HL-60/S4 treated with phorbol 12-myristate 13-acetate at 8.2 ng/mL for 4 days and 3 days (cell line): ENCODE data around the gene LRRC14B.
"Not testable (repeated sequence)": the region's sequence is repeated elsewhere in the genome, so short reads cannot be mapped to it uniquely, and the experiment has no call there.

ENCODE experiments used
- in situ Hi-C: fragments of 300-500 bp; cut with MboI; formaldehyde crosslinking; loops from 2 replicates; pipeline ENCODE4 v1.15.0; 2022; ENCODE audit warnings: low sequenced_read_pairs

LRRC14B gene

DNA sequence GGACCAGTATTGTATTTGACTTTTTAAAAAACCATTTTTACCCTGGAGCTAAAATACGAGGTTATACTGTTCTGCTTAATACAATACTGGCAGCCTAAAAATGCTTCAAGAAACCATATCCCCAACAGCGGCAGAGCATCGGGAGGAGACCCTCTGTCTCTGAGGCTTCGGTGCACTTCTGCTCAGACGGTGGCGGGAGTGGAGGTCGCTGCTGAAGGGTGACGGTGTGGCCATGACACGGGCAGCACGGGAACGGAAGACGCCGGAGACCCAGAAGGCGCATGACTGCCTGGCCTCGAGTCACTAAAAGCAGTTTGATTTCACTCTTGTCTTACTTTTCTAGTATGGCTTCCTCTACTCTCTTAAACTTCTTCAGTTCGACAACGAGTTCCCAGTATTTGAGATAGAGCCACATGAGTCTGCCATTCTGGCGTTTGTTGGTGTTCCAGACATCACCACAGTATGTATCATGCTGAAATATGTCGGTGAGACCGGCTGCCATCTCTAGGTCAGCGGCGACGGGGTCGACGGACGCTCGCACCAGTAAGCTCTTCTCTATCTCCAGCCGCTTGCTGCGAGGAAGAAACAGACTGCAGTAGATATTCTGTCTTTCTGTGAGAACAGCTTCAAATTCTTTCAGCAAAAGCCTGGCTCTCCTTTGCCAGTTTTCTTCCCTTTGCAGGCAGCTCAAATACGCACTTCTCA lies 13.8 kb downstream of the LRRC14B start:
- in situ Hi-C loops: no loop called here

DNA sequence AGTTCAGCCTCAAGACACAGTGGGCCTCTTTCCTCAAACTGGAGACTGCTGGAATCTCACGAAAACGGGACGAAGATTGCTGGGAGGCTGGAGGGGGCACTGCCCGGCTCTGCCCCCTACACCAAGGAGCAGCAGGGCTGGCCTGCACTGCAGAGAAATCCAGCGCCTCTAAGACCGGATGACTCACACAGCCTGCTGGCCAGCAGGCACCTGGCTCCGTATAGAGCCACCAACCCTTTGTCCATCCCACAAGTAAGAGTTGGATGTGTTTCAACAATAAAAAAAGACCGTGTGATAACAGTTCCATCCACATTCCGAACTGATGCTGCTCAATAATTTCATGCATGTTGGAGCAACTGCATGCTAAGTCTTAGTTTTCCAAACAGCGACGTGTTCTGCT lies 15.1 kb downstream of the LRRC14B start:
- in situ Hi-C loops: no loop called here

DNA sequence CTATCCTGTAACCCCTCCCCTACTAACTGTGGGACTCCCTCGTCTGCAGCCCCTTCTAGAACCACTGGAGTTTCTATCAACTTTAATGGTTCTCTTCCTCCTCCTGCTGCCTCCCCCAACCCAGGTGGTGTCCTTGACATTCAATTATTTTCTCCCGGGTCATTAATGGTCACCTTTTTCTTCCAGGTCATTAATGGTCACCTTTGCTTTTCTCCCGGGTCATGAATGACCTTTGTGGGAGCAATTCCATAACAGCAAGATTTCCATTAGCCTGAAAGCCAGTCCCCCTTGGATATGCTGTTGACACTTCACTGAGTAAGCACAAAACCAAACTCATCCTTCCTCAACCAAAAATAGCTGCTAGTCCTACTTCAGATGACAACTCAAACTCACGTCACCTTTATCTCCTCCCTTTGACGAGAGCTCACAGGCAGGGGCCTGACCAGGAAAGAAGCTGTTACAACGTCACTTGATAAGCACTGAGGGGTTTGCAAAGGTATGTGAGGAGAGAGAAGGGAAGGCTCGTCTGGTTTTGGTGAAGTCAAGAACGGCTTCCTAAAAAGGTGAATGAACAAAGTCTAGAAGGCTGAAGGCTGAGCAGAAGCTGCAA lies 15.7 kb downstream of the LRRC14B start:
- in situ Hi-C loops: no loop called here

DNA sequence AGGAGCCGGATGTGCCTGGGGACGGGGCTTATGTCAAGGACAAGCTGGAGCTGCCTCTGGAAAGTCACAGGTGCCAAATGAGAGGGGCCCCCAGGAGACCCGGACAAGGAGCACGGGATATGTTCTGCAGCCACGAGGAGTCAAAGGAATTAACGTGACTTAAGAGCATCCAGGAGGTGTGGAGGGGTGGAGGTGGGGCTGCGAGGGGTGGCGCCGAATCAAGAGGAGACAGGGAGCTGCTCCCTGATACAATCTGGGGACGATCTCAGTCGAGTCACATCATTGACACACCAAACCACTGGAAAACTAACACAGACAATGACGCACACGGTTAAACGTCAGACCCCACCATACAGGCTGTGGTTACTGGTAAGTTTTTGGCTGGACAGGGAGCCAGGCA lies 16.3 kb downstream of the LRRC14B start:
- in situ Hi-C loops: no loop called here

DNA sequence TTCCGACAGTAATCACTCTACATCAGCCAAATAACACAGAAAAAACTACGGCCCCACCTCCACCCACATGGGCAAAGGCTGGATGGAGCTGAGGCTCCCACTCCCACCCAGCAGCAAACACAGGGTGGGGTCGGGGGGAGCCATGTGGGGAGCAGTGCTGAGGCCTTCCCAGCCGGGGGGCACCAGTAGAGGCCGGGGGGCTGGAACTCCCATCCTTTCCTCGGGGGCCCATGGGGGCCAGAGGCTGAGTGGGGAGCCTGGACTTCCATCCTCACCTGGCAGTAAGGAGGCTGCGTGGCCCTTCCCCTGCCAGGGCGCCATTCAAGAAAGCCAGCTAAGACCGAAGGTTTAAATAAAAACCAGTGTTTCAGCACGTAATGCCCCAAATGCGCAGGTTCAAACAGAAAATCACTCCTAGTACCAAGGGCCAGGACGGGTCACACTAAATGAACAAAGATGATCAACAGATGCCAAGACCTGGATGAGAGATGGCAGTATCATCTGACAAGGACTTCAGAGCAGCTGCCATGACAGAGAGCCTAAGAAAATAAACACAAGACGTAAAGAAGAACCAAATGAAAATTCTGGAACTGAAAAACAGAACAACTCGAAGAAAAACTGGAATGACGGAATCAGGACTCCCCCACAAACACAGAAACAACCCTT lies 17.3 kb downstream of the LRRC14B start:
- in situ Hi-C loops: no loop called here

DNA sequence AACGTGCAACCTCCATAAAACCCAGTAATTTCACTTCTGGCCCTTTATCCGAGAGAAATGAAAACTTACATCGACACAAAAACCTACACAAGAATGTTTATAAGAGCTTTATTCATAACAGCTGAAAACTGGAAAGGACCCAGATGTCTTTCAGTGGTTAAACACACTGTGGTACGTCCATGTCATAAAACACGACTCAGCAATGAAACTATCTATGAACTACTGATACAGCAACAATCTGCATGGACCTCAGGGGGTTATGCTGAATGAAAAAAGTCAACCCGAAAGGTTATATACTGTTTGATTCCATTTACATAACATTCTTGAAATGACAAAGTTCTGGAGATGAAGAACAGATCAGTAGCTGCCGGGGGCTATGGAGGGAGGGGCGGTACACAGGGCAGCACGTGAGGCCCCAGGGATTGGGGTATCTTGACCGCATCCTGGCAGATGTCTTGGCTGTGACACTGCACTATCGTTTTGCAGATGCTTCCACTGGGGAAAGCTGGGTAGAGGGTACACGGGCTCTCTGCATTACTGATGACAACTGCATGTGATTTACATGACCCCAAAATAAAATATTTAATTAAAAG lies 22.6 kb downstream of the LRRC14B start:
- in situ Hi-C loops: no loop called here

DNA sequence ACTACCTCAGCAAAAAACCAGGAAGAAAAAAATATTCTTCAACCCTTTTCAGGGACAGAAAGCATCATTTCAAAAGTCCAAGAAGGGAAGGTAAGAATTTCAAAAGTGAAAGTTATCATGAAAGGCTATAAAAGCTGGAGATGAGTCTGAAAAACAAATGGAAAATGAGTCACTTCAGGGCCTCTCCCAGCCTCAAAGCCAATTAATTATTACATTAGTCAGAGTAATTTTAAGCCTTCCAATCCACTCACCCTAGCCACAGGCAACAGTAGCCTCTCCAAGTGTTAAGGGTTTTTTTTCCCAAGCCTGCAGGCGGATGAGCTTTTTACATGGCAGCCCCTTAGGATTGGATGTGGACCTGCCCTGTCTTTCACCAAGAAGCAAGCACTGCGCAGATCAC lies 24.0 kb downstream of the LRRC14B start:
- in situ Hi-C loops: not testable (repeated sequence)

DNA sequence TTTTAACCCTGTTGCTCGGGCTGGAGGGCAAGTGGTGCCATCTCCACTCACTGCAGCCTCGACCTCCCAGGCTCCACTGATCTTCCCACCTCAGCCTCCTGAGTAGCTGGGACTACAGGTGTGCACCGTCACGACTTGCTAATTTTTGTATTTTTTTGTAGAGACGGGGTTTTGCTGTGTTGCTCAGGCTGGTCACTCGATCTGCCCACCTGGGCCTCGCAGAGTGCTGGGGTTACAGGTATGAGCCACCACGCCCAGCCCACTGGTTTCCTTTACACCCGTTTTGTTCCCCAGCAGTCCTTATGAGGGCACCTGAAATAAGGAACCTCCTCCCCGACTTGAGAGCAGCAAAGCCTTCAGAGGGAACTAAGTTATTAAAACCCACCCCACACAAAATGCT lies 24.8 kb downstream of the LRRC14B start:
- in situ Hi-C loops: not testable (repeated sequence)

DNA sequence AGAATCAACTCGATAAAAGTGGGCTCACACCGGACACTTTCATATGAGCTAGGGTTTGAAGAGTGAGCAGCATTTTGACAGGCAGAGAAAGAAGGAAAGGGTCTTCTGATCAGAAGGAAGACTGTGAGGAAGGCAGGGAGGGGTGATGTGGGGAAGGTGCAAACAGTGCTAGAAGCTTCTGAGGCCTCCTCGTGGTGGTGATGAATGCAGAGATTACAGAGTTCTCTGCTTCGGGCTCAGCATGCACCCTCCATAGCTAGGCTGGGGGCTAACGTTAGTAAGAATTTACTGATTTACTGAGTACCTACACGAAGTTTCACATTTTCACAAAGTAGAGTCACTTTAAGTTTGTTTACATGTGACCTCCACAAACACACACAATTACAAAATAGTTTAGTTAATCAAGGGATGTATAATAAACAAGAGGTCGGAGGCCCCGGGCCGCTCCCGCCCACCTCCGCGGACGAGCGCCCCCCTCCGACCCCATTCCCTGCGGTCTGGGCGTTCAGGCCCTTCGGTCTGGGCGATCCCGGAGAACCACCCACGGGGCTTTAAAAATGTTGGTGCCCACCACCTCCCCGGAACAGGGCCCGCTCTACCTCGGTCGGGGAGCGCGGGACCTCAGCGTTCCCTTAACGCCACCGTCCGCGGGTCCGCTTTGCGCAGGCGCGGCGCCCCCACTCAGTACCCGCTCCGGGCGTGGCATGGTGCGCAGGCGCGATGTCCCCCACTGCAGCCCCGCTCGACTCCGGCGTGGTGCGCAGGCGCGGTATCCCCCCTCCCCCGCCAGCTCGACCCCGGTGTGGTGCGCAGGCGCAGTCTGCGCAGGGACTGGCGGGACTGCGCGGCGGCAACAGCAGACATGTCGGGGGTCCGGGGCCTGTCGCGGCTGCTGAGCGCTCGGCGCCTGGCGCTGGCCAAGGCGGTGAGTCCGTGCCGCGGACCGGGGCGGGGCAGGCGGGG lies 26.5 kb downstream of the LRRC14B start, which contains the start of the genes CCDC127 and SDHA:
CCDC127 (minus strand) TSS at position 660 of the 963 bp plus-strand sequence. CDS start 1,304 bp downstream, outside the sequence.
SDHA (plus strand) TSS at position 827 of the 963 bp plus-strand sequence; CDS start at position 863, 36 bp downstream.
- in situ Hi-C loops: not testable (repeated sequence)

DNA sequence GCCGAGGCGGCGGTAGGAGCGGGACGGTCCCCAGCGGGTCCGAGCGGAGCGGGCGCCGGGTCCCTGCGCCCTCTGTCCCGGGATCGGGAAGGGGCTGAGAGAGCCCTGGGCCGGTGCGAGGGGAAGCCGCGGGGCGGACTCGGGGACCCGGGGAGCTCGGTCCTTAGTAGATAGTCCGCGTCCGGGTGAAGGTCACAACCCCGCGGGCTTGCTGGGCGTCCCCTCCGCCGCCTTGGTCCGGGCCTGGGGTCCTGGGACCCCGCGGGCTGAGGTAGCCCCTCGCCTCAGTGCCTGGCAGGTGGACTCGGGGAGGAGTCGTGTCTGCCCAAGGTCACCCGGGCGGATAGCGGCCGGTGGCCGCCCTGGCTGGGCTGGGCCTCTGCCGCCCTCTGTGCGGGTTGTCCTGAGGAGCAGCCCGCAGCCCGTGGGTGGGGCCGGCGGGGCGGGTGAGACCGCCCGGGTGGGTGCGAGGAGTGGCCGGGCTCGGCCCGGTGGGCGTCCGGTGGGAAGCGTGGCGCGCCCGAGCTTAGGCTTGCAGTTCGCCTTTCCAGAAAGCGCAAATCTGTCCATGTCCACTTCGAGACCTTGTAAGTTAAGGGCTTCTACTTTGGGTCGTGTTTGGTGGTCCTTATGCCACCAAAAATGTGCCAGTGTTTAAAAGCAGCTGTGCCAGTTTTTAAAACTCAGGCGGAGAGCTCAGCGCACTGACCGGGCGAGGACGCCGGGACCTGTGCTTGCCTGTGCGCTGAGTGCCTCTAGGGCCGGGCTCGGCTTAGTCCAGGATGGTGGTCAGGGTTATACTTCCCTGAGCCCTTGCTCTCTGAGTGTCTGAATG lies 27.4 kb downstream of the LRRC14B start:
- in situ Hi-C loops: no loop called here

DNA sequence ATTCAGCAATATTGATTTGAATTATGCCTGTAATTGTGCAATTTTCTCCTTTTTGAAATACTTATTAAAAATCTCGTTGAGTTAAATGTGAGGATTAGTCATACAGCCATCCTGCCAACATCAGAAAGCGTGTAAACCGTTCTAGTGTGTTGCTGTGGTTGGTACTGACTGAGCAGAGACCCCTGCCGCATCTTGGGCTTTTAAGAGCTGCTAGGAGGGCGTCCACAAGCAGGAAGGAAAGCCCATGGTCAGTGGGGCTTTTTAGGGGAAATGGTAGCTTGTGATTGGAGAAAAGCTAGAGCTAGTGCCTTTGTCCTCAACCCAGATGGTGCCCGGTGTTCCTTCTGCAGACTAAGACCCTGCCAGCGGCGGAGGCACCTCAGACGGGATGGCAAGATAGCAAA lies 28.2 kb downstream of the LRRC14B start:
- in situ Hi-C loops: no loop called here

DNA sequence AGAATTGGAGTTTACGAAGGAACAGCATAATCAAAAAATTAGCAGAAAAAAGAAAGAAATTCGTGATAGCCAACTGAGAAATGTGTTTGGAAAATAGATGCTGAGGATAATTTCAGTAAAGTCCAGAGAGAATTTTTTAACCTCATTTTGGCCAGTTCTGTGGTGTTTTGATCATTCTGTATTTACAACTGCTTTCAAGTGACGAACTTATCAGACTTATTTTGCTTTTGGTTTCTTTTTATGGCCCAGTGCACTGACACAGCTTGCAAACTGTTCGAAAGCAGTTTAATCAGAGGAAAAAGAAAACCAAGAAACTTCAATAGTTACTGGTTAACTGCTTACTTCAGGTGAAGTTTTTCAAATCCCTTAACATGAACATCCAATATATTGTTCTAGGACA lies 28.7 kb downstream of the LRRC14B start:
- in situ Hi-C loops: no loop called here

DNA sequence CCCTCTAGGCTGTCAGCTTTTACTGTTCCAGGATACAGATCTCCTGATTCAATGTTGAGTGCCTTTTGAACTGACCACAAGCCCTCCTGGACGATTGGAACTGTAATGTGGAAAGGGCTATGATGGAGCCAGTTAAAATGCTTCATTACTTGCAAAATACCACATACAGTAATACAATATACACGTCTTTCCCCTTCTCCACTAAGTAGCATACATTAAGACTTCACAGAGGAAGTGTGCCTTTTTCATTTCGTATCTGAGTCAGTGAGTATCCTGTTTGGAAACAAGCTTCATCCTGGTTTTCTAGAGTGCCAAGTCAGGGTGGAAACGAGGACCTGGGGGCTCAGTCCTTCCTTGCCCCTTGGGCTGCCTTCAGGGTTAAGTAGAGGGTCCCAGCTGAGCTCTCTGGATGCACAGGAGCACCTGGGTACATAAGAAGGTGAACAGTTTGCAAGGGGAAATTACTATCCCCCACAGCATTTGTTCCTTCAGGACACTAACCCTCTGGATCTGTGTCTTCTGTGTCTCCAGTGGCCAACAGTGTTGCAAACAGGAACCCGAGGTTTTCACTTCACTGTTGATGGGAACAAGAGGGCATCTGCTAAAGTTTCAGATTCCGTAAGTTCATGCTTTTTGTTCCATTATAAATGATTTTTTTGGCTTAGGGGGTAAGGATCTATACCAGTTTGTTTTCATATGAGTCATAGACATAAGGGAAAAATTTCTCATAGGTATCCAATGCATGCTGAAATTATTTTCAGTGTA lies 31.8 kb downstream of the LRRC14B start:
- in situ Hi-C loops: not testable (repeated sequence)

DNA sequence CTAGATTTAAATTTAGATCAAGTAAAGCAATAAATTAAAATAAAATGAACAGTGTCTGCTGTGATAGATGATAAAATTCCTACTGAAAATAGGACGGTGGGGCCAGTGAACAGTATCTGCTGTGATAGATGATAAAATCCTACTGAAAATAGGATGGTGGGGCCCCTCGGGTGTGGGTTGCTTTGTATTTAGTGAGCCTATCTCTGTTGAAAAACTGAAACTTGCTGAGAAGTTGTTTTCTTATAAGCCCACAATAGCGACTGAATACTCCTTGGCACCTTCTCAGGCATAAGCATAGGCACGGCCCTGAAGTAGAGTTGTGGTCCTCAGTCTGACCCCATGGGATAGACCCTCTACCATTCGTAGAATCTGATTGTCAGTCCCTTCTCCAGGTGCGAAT lies 32.5 kb downstream of the LRRC14B start:
- in situ Hi-C loops: no loop called here

DNA sequence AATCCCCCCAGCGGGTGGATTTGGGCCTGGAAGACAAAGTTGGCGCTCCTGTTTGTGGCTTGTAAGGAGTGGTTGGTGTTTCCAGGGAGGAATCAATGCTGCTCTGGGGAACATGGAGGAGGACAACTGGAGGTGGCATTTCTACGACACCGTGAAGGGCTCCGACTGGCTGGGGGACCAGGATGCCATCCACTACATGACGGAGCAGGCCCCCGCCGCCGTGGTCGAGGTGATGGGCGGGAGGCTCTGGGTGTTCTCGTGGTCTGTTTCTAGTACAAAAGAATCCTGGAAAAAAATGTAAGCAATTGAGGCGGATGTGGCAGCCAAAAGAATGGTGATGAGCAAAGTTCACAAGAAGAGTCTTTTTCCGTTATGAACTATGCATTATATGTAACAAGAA lies 34.0 kb downstream of the LRRC14B start:
- in situ Hi-C loops: no loop called here

DNA sequence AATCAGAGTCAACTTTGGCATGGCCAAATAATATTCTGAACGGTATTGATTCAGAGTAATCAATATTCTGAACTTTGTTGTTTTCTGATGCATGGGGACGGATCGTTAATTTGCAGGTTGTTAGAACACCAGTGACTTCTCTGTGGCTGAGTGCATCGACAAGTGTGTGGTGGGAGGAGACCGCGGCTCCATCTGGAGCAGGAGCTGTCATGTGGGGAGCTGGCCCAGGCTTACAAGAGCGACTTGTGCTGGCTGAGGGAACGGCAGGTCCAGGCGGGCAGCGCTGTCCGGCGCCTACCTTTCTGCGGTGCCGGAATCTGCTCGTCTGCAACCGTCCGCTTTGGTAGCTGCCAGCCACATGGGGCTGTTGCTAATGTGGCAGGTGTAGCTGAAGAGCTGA lies 36.1 kb downstream of the LRRC14B start:
- in situ Hi-C loops: not testable (repeated sequence)

DNA sequence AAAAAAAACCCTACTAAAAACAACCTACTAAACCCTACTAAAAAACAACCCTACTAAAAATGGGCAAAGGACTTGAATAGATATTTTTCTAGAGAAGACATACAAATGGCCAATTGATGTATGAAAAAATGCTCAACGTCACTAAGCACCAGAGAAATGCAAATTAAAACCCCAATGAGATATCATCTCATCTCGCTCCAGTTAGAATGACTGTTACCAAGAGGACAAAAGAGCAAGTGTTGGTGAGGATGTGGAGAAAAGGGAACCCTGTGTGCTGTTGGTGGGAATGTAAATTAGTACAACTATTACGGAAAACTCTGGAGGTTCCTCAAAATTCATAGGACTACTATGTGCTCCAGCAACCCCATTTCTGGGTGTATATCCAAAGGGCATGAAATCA lies 37.6 kb downstream of the LRRC14B start:
- in situ Hi-C loops: no loop called here

DNA sequence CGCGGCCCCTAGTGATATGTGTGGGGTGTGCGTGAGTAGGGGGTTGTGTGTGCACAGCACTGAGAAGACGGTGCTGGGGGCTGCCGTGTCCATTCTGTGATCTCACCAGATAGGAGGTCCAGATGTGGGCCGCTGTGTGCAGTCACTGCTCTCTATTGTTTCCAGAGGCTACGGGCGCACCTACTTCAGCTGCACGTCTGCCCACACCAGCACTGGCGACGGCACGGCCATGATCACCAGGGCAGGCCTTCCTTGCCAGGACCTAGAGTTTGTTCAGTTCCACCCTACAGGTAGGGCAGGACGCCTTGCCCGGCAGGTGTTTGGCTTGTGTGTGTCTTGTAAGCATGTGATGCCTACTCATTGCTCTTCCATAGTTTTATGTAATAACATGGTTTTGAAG lies 39.4 kb downstream of the LRRC14B start:
- in situ Hi-C loops: loop anchor here (10.0 kb wide), 1 partner anchor 1364 kb away; no protein-coding TSS in a partner anchor

DNA sequence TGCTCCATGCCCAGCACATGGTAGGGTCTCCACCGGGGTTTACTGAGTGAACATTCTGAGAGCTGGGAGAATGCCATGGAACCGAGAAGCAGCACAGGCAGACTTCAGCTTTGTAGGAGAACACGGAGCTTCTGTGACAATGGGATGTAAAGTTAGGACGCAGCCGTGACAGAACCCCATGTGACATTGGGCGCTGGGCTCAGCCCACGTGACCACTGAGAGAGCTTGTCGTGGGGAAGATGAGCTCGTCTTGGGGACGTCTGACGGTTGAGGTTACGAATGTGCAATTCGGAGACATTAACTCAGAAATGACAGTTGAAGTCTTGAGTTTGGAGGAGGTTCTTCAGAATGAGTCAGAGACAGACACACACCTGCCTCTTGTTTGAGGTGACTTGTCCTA lies 40.4 kb downstream of the LRRC14B start:
- in situ Hi-C loops: loop anchor here (10.0 kb wide), 1 partner anchor 1363 kb away; no protein-coding TSS in a partner anchor
